ENCODE data around the gene FAP. TPM values are rescaled to one million over a fixed set of nuclear protein-coding genes. Genes with fewer than 3 reads are reported as not detected.

Gene FAP
- total and polyA plus RNA-seq, 9 of the 15 experiments (the other 6 are each of a cell fraction or from before 2014, with no cell fraction given): not detected

DNA sequence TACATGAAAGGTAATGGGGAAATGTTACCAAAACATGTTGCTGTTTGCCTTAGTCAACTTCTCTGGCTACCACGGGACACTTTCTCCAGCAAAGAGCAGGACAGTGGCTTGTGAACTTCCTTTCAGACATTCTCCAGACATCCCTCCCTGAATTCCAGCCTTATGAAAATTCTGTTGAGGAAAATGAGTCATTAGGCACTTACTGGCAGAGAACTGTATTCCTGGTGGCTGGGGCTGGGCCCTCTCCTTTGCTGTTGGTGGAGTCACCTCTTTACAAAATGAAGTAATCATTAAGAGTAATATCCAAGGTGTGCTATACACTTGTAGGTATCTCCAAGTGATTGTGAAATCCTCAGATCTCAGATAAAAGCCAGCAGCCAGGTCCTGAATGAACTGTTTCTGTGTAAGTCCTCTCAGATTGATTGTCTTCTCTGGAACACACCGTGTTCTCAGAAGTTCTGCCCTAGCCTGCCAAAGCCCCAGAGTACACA, 1.3 kb upstream of the FAP start:
- Histone ChIP-seq H3K4me2 (ENCODE audit: insufficient read depth, low read length) (no peak overlapping the region), H3K4me3 (no peak overlapping the region), H3K9ac (ENCODE audit: insufficient read depth in 1 of 2, low read depth in 2 of 2, low read length in 2 of 2) (no peak overlapping the region), H3K27ac (ENCODE audit: extremely low read depth, low read depth, low read length) (no peak overlapping the region), H3K9me3 (replicated peaks; ENCODE audit: control insufficient read depth, insufficient read depth, low read depth, low read length) (0 out of 2 replicates have a peak, but pooled peaks cover 2% of the 10 kb centered on the region), H3K4me1 (replicated peaks in 1 of 2; ENCODE audit: control insufficient read depth in 2 of 2, insufficient read depth in 2 of 2, low read length in 2 of 2) (no peaks in the 10 kb centered on the region), H3K79me2 (ENCODE audit: control insufficient read depth, insufficient read depth, low read length) (no peaks in the 10 kb centered on the region), H3K27me3 (ENCODE audit: control insufficient read depth in 2 of 2, insufficient read depth in 2 of 2, low read length in 2 of 2) (no peaks in the 10 kb centered on the region), H4K20me1 (replicated peaks; ENCODE audit: control insufficient read depth, insufficient read depth, low read length) (no peaks in the 10 kb centered on the region), H2AFZ (ENCODE audit: low read depth, low read length) (no peak overlapping the region), H3K36me3 (ENCODE audit: control insufficient read depth, insufficient read depth, low read length) (no peaks in the 10 kb centered on the region), H3K9me1 (ENCODE audit: control insufficient read depth, insufficient read depth, low read length) (no peaks in the 10 kb centered on the region)
- CTCF ChIA-PET (ENCODE audit: low intra/inter-chr PET ratio): no interaction called here
- in situ Hi-C loops (cut with MboI): no loop called here
- WGBS (ENCODE audit: insufficient coverage, low coverage, missing lambda C conversion rate): 0% methylated on average over 2 of the region's 2 CpGs
- no TSS peak for BruUV-seq (replicated peaks)
- no peak for FAIRE-seq
- POLR2A ChIA-PET: no interaction called here
- TF ChIP-seq SMAD2 (IDR thresholded peaks at IDR 0.05; ENCODE audit: low read depth, low read length) (no peak), ESRRA (IDR thresholded peaks at IDR 0.05; ENCODE audit: borderline replicate concordance, low read depth) (no peak), ZNF23 (CRISPR knock-in tag; IDR thresholded peaks at IDR 0.05) (no peak), SRSF1 (IDR thresholded peaks at IDR 0.05; ENCODE audit: low read depth, low read length) (no peak), CBX8 (IDR thresholded peaks at IDR 0.05; ENCODE audit: borderline replicate concordance, extremely low read depth, low read depth, low read length, poor library complexity, severe bottlenecking) (no peak), MTA1 (IDR thresholded peaks at IDR 0.05; ENCODE audit: borderline replicate concordance) (no peak), RHOXF2B (CRISPR knock-in tag; conservative IDR thresholded peaks at IDR 0.05) (no peak), STAT5B (CRISPR knock-in tag; IDR thresholded peaks at IDR 0.05) (no peak), HNRNPL (IDR thresholded peaks at IDR 0.05; ENCODE audit: low read depth, low read length) (no peak), ZNF77 (CRISPR knock-in tag; IDR thresholded peaks at IDR 0.05) (no peak)
- TF ChIP-seq, protein P1, sequence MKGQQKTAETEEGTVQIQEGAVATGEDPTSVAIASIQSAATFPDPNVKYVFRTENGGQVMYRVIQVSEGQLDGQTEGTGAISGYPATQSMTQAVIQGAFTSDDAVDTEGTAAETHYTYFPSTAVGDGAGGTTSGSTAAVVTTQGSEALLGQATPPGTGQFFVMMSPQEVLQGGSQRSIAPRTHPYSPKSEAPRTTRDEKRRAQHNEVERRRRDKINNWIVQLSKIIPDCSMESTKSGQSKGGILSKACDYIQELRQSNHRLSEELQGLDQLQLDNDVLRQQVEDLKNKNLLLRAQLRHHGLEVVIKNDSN (CRISPR knock-in tag; IDR thresholded peaks at IDR 0.05): no peak
- no peak for ATAC-seq
- no peak for DNase-seq (ENCODE audit: extremely low read depth in 1 of 4, low spot score in 3 of 4)
- intact Hi-C loops (cut with micrococcal nuclease): no loop called here

Measured in K562 (cell line).